SHP77 (cell line): ENCODE results near the gene CBY2.

ENCODE experiments used
- DNase-seq, 2 experiments: peaks; one replicate each; lab custom pipeline; 2025; lab: John Stamatoyannopoulos, UW

CBY2 gene

DNA sequence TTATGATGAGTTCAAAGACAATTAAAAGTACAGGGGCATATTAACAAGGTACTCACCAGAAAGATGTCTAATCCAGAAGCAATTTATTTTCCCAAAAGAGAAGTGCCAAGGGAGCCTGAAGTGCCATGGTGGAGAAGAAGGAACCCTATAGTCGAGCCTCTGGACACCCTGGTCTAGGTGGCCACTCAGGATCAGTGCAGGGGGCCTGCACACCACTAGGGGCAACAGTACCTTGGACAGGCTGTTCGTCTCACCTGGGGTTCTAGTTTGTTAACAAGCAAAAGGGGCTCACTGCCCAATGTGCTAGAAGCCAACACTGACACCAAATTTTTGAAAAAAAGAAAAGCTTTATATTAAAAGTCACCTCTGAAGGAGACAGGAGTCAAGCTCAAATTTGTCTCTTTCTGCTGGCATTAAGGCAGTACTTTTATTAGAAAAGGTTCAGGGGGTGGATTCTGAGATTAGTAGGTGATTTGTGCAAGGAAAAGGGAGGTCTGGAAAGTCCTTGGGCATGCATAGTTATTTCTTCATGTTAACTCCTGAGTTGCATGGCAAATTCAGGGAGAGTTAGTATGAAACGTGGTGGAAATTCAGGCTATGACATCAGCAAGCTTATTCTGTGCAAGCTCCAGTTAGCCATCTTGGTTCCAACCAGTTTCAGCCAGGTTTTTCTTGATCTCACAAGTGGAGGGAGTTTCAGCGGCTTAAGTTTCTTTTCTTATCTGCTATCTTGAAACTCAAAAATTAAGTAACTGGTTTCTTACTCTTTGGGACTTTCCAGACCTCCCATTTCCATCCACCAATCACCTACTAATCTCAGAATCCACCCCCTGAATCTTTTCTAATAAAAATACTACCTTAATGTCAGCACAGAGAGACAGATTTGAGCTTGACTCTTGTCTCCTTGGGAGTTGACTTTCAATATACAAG, 884 bp upstream of the CBY2 start:
- DNase-seq, result no peak

DNA sequence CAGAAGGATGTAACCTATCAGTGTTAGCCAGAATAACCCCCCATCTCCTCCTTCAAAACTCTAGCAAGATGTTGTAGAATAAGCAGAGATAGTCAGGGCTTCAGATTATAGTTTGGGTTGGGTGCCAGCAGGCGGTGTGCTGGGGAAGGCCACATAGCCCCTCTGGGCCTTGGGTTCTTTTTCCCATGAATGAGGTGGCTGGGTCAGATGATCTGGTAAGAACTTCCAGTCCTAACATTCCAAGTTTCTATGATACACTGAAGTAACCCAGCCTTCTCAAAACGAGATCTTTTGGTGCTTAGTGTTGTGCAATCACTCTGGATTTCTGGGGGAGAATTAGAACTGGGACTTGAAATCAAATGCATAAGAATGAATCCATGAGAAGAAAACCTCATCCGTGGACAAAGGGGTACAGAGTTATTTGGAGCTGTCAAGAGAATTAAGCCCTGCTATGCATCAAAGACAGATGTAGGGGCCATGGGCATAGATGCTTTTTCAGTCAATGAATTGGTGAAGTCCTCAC, 810 bp downstream of the CBY2 start:
- DNase-seq, result no peak

DNA sequence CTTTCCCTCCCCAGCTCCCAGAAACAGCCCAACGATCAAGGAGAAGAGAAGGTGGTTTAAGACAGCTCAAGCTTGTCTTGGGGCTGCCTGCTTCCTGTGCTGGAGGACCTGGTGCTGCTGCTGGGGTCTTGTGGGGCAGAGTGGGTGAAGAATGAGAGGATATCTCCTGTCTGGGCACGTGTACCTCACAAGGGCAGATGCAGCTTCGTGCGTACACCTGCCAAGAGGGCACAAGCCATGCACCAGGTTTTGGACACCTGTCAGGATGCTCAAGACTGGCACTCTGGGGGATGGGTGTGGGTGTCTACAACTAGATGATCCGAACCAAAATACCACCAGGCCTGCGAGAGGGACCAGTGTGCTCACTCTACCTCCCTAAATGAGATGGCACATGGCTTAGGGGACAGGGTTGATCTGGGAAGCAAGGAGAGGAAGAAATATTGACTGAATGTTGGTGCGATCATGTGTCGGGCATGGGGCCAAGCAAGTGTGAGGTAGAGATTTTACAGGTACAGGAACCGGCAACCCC, 2.2 kb downstream of the CBY2 start:
- no peak for DNase-seq

DNA sequence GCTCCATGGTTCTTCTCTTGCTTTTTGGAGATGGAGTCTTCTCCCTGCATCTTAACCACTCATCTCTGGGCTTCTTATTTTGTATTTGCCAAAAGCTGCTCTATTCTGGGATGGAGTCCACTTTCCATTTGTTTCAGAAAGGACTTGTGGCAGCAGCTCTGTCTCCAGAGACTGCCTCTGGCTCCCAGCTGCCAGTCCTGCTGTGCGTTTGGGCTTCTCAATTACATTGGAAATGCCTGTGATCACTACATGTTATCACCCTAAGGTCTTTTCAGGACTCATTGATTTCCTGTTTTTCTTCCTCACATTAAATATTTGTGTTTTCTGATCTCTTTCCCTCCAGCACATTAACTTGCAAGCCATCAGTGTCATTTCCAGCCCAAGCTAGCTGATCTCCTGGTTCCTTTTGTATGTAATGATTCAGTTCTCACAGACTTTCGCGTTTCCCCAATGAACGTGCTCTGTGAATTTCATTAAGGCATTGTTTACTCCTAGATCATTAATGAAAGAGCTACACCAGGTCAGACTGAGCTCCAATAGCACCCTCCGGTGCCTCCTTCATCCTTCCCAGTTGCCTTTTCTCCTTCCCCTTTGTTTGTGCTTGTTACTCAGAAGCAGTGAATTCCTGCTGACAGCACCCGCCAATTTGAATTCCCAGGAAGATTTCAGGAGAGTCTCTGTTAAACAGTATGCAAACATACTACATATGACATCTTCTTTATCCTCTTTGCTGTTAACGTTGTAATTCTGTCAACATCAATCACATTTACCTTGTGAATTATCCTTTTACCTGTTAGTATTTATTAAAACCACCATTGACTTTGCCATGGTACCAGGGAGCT, 3.0 kb downstream of the CBY2 start:
- no peak for DNase-seq

DNA sequence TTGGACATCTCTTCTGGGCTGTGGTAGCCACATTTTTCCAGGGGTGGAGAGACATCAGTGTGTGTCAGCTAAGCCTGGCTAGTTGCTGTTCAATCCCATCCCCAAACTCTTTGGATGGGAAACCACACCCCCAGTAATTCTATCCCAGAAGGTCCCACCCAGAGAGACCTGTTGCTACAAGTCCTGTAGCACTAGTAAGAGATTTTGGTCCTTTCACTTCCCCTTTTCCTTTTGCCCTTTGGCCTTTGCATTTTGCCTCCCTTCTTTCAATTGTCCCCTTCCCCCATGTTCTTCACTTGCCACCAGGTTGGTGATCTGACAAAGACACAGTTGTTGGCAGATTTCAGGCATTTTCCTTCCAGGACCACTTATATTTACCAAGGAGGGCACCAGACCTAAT, 3.8 kb downstream of the CBY2 start:
- DNase-seq, result no peak

DNA sequence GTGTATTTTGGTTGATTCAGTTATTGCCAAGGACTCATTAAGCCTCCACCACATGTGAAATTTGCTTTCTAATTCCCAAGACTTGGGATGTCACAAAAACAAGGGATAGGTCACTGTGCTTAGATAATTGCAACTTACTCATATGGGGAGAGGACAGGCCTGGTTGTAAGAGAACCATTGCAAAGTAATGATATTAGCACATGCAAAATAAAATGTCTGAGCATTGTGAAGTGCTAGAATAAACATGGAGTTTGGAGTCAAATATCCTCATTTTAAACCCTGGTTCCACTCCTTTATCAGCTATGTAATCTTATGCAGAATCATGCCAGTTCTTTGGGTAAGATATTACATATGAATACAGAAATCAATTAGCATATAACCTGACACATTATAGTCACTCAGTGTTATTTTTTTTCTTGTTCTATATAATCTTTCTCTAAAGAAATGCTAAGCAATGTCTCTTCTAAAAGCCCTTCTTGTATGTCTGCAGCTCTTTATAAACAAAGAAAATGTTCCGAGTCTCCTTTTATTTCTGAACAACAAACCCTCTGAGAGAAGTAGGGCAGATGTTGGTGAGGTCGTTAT, 5.5 kb downstream of the CBY2 start:
- DNase-seq, result no peak

DNA sequence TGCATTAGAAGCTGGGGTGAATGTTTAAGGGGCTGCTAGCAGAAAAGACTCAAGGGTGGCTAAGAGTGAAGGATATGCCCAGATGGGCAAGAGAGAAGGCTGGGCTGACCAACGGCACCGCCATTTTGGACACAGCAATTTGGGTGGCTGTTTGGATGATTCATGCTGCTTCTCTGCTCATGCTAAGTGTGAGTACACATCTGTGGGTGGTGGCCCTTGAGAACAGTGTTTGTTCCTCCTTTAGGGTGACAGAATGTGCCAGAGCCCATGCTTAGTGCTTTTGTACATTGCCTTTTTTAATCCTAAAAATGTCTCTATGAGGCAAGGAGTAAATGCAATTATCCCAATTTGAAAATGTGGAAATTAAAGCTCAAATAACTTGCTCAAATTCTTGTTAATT, 9.8 kb downstream of the CBY2 start:
- DNase-seq, result no peak

DNA sequence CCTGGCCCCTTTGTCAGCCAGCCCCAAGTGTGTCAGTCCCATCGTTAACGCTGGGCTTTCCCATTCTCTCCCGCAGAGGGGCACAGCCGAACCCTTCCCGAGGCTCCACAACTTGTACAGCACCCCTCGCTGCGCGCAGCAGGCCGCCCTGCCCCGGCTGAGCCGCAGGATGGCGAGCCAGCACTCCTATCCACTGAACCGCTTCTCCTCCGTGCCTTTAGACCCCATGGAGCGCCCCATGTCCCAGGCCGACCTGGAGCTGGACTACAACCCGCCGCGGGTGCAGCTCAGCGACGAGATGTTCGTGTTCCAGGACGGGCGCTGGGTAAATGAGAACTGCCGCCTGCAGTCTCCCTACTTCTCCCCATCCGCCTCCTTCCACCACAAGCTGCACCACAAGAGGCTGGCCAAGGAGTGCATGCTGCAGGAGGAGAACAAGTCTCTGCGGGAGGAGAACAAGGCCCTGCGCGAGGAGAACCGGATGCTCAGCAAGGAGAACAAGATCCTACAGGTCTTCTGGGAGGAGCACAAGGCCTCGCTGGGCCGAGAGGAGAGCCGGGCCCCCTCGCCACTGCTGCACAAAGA, 11.1 kb downstream of the CBY2 start:
- DNase-seq, result no peak

DNA sequence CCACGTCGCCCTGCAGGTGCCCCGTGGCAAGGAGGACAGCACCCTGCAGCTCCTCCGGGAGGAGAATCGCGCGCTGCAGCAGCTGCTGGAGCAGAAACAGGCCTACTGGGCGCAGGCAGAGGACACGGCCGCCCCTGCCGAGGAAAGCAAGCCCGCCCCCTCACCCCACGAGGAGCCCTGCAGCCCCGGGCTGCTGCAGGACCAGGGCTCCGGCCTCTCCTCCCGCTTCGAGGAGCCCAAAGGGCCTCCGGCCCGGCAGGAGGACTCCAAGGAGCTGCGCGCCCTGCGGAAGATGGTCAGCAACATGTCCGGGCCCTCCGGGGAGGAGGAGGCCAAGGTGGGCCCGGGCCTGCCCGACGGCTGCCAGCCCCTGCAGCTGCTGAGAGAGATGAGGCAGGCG, 11.6 kb downstream of the CBY2 start:
- no peak for DNase-seq

DNA sequence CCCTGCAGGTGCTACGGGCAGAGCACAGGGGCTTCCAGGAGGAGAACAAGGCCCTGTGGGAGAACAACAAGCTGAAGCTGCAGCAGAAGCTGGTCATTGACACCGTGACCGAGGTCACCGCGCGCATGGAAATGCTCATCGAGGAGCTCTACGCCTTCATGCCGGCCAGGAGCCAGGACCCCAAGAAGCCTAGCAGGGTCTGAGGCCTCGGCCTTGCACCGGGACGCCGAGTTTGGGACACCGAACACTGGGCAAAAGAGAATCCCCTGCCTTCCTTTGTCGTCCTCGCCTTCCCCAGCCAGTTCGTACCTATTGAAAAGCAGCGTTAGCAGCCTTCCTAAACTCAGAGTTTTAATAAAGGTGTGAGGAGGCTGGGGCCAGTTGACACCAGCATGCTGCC, 12.1 kb downstream of the CBY2 start:
- no peak for DNase-seq

DNA sequence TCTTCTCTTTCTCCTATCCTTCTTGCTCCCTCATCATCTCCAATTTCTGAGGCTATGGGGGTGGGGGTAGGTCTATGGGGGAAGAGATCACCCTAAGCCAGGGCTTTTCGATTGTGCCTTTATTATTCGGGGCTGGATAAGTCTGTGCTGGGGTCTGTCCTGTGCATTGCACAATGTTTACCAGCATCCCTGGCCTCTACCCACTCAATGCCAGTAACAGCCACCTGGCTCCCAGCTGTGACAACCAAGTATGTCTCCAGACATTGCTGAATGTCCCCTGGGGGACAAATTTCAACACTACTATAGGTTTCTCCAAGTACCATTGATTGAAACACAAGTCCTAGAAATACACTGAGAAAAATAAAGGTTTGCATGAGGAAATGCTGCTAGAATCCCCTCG, 13.2 kb downstream of the CBY2 start:
- no peak for DNase-seq

DNA sequence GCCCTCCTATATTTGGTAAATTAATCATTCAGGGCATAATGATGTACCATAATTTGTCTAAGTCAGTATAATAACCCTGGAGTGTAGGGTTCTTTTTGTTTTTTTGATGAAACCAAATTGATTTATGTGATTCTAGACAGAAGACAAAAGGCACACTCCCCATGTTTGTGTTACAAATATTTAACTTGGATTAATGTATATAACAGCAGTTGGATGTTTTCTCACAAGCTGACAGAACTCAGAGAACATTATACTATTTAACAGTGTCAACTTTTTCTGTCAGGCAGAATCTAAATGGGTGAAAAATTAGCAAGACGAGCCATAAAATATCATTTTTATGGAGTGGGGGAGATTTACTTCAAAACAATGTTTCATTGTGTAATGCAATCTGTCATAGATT, 15.2 kb downstream of the CBY2 start:
- DNase-seq, result no peak

DNA sequence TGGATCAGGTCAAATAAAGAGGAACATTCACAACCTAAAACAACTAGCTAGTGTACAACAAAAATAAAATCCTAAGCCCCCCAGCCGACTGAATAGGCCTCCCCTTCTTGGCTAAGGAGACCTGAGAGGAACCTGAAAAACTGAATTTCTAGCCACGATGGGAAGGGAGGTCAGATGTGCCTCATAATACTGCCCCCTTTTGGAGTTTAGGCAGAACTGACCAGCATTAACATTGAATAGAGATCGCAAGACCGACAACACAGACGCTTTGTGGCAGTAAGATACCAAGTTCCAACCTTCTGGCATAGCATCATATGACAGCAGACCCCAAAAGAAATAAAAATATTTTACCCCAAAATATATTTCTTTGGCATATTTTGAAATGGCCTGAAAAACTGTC, 15.9 kb downstream of the CBY2 start:
- DNase-seq, result peak; percentile 4 to 8

DNA sequence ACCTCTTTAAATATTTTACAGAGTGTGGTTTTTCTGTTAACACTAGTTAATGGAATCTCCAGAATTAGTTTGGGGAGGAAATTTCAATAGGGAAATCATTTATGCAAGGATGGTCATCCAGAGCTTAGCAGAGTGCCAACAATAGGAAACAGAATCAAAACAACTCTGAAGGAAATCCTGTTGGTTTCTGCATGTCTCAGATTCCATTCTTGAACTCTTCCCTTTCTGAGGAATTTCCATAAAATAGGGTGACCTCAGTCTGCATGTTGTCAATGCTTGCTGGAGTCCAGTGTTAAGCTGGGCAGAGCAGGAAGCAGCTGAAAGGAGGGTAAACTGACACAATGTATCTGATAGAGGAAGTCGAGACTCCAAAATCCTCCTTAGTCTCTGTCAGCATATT, 16.9 kb downstream of the CBY2 start:
- DNase-seq, result no peak

DNA sequence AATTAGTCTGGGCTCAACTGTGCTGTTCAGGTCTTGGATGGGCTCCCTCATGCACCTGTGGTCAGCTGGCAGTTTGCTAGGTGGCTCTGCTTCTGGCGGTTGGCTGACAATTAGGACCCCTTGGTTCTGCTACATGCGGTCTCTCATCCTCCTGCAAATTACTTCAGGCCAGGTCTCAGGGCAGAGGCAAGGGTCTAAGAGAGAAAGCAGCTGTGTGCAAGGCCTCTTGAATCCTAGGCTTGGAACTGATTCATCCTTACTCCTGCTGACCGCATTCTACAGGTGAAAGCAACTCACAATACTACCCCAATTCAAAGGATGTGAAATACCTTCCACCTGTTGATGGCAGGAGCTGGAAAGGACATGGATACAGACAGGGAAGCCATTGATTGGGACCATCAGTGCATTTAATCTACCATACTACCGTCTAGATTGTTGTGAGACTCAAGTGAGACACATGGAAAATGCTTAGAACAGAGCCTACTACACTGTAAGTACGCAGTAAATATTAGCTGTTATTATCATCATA, 19.1 kb downstream of the CBY2 start:
- no peak for DNase-seq

DNA sequence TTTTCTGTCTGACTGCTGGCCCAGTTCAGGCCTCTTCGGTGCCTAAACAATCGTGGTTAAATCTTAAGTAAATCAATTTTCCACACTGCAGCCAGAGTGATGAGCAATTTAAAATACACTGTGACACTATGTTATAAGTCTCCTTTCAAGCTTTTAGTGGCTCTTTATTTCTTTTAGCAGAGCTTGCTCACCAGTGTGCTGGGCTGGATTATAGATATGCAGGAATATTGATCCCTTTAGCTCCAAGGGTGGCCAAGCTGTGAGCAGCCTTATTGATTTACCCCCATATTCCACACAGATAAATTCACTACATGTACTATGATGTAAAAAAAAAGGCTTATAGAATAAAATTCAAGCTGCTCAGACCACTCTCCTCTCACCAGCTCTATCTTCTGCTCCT, 21.7 kb downstream of the CBY2 start:
- no peak for DNase-seq

DNA sequence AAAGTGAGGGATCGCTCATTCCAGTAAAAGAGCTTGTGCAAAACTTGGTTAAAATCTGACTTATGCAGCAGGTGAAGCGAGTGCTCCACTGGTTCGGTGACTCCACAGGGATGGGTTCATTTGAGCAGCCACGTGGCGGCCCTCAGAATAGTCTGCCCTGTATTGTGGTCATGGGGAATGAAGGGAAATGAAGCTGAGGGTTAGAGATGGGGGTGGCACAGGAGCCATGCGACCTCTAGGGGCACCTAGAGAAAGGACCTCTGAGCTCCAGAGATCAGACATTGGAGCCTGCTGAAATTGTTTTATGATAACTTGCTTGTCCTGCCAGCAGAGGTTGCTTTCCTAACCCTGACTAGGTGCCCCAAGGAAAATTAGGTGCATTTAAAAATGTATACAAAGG, 26.6 kb downstream of the CBY2 start:
- peak; percentile 17 to 53 for DNase-seq

DNA sequence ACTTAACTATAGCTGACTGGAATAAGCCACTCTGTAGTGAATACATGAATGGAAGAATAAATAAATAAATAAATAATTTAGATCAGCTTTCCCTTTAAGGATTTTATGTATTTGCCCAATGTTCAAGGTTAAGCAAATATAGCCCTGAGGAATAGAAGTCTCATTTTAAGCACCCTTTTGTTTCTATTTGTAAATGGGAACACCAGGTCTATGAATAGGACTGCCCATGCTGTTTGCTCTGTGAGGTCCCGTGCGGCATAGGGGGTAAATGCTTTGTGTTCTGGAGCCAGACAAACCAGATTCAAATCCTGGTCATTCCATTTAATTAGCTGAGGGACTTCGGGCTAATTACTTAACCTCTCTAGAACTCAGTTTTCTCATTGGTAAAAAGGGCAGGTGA, 29.3 kb downstream of the CBY2 start:
- no peak for DNase-seq

DNA sequence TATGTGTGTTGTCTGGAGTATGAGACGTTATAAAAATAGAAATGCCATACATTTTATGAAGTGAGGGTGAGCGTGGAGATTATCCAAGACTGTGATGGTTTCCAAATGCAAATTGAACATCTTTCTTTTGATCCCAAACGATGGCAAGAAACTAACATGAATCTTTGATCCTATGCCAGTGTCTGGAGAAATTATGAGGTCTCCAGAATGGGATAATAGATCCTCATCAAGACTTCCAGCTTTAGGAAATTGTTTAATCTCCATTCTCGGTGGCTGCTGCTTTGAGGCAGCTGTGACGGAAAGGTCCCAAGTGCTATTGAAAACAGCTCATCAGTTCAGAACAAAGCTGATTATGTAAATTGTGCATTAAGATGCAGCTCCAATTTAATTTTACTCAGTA, 30.8 kb downstream of the CBY2 start:
- no peak for DNase-seq

DNA sequence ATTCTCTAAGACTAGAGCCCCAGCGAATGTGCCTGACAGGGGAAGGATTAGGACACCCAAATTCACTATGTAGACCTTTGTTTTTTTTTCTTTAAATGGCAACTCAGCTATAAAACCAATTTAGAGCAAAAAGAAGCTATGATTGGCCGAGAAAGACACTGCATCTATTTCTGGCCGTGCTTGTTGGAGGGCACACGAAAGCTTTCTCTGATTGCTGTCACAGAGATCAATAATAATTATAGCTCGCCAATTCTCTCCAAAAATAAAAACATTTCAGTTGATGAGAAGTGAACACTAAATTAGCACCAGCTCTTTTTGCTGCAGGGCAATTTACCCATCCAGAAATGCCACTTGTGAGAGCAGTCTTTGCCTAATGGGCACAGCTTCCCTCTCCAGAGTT, 31.2 kb downstream of the CBY2 start:
- no peak for DNase-seq

DNA sequence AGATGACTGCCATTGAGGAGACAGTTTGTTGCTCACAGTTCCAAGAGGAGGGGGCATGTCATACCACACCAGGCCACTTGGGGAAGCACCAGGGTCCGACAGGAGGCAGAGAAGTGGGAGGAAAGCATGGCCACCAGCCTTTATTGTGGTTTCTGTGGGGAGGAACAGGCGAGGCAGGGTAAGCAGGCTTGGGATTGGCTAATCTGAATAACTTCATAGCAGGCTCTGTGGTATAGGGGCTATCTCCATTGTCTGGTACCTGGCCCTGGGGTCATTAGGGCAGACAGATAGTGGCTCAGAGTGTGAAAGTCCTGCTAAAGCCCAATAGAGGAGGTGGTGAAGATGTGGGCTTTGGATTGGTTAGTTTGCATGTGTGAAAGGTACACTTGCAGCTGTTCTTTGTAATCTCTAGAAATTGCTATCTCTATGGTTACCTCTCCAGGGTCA, 35.5 kb downstream of the CBY2 start:
- no peak for DNase-seq

DNA sequence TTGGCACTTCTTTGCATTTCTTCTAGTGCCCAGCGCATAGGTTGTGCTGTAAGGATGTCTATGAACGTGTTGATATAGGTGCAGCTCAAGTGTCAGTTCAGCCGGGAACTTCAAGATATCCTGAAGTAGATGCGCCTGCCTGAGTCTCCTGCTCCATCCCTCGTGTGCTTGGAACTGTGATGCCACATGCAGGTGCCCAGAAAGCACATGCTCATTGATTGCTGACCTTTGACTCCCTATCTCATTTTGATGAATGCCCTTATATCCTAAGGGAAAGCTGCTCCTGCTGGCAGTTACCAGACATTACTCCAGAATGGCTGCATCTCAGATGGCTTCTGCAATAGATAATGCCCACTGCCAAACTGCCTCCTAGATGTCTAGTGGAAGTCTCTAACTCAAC, 40.9 kb downstream of the CBY2 start:
- no peak for DNase-seq
